ENCODE measurements around the gene VWA1. TPM values are rescaled to one million over a fixed set of nuclear protein-coding genes. Genes with fewer than 3 reads are reported as not detected.

Gene VWA1
- total and polyA plus RNA-seq, 4 donors, result 18.3 to 81.3 (median 32.2) TPM

DNA sequence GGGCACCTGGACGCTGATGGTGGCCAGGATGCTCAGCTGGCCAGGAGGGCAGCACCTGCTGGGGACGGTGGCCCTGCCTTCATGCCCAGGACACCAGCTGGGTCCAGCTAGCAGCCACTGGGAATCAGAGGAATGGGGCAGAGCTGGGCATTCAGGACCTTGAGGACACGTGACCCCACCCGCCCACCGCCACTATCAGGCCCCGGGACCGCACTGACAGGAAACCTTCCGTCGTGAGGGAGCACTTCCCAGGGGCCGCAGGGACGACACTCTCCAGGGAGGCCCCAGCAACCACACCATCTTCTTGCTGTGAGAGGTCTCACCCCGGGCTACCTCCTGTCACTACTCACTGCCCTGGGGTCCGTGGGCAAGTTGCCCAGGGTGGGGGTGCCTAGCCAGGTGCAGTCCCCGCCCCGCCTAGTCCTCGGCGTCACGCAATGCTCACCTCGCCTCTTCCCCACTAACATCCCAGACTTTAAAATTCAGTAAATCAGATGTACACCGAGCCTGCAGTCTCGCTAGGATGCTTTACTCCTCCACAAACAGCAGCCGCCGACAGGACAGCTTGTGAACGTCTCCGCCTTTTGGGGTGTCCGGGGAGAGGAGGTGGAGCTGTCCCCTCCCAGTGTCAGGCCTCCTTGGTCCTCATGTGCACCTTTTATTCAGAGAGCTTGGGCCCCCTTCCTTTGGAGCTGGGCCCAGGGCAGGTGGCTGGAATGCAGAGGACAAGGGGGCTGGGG lies 4.9 kb downstream of the VWA1 start:
- Histone ChIP-seq H3K9me3 (ENCODE audit: control insufficient read depth in 4 of 4, low read length in 3 of 4) (no peaks in the 10 kb centered on the region), H3K27me3 (ENCODE audit: control insufficient read depth in 4 of 4, insufficient read depth in 4 of 4, low read length in 3 of 4) (no peaks in the 10 kb centered on the region), H3K27ac (ENCODE audit: low read depth in 1 of 2, low read length in 2 of 2) (no peak overlapping the region), H3K36me3 (ENCODE audit: control insufficient read depth in 4 of 4, insufficient read depth in 3 of 4, low read depth in 1 of 4, low read length in 3 of 4) (peaks cover 0 to 3% (median 0%) of the 10 kb centered on the region in 4 donors), H3K4me3 (ENCODE audit: low read depth in 1 of 3, low read length in 3 of 3) (no peak overlapping the region), H3K9ac (ENCODE audit: low read depth in 1 of 2, low read length in 2 of 2) (no peak overlapping the region), H3K4me1 (ENCODE audit: control insufficient read depth in 4 of 4, insufficient read depth in 4 of 4, low read length in 3 of 4) (peaks cover 18 to 49% (median 35%) of the 10 kb centered on the region in 4 donors)
- TF ChIP-seq HNF4G (IDR thresholded peaks at IDR 0.05) (no peak), FOXA2 (IDR thresholded peaks at IDR 0.05) (no peak), RXRA (IDR thresholded peaks at IDR 0.05) (no peak), TAF1 (conservative IDR thresholded peaks at IDR 0.05) (no peak), RAD21 (IDR thresholded peaks at IDR 0.05) (no peak), NR2F2 (IDR thresholded peaks at IDR 0.05) (no peak), JUND (IDR thresholded peaks at IDR 0.05) (no peak)
- TF ChIP-seq, protein P1, sequence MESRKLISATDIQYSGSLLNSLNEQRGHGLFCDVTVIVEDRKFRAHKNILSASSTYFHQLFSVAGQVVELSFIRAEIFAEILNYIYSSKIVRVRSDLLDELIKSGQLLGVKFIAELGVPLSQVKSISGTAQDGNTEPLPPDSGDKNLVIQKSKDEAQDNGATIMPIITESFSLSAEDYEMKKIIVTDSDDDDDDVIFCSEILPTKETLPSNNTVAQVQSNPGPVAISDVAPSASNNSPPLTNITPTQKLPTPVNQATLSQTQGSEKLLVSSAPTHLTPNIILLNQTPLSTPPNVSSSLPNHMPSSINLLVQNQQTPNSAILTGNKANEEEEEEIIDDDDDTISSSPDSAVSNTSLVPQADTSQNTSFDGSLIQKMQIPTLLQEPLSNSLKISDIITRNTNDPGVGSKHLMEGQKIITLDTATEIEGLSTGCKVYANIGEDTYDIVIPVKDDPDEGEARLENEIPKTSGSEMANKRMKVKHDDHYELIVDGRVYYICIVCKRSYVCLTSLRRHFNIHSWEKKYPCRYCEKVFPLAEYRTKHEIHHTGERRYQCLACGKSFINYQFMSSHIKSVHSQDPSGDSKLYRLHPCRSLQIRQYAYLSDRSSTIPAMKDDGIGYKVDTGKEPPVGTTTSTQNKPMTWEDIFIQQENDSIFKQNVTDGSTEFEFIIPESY (IDR thresholded peaks at IDR 0.05), result no peak
- TF ChIP-seq, protein P2, sequence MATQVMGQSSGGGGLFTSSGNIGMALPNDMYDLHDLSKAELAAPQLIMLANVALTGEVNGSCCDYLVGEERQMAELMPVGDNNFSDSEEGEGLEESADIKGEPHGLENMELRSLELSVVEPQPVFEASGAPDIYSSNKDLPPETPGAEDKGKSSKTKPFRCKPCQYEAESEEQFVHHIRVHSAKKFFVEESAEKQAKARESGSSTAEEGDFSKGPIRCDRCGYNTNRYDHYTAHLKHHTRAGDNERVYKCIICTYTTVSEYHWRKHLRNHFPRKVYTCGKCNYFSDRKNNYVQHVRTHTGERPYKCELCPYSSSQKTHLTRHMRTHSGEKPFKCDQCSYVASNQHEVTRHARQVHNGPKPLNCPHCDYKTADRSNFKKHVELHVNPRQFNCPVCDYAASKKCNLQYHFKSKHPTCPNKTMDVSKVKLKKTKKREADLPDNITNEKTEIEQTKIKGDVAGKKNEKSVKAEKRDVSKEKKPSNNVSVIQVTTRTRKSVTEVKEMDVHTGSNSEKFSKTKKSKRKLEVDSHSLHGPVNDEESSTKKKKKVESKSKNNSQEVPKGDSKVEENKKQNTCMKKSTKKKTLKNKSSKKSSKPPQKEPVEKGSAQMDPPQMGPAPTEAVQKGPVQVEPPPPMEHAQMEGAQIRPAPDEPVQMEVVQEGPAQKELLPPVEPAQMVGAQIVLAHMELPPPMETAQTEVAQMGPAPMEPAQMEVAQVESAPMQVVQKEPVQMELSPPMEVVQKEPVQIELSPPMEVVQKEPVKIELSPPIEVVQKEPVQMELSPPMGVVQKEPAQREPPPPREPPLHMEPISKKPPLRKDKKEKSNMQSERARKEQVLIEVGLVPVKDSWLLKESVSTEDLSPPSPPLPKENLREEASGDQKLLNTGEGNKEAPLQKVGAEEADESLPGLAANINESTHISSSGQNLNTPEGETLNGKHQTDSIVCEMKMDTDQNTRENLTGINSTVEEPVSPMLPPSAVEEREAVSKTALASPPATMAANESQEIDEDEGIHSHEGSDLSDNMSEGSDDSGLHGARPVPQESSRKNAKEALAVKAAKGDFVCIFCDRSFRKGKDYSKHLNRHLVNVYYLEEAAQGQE (IDR thresholded peaks at IDR 0.05), result no peak
- 81% methylated on average over 26 of the region's 26 CpGs for WGBS
- no peak for DNase-seq (ENCODE audit: low spot score)

- whole genome bisulfite sequencing, result 40% methylated on average over 29 of the region's 29 CpGs
- no peaks in the 10 kb centered on the region for H3K27me3 ChIP-seq (ENCODE audit: control insufficient read depth in 4 of 4, insufficient read depth in 4 of 4, low read length in 3 of 4)
- H3K9ac ChIP-seq (ENCODE audit: low read depth in 1 of 2, low read length in 2 of 2), result no peak overlapping the region
- no peak overlapping the region for H3K27ac ChIP-seq (ENCODE audit: low read depth in 1 of 2, low read length in 2 of 2)
- H3K9me3 ChIP-seq (ENCODE audit: control insufficient read depth in 4 of 4, low read length in 3 of 4), result no peaks in the 10 kb centered on the region
- DNase-seq (ENCODE audit: low spot score), result peak; percentile 71
- no peak overlapping the region for H3K4me3 ChIP-seq (ENCODE audit: low read depth in 1 of 3, low read length in 3 of 3)
- peaks cover 0 to 3% (median 0%) of the 10 kb centered on the region in 4 donors for H3K36me3 ChIP-seq (ENCODE audit: control insufficient read depth in 4 of 4, insufficient read depth in 3 of 4, low read depth in 1 of 4, low read length in 3 of 4)
- H3K4me1 ChIP-seq (ENCODE audit: control insufficient read depth in 4 of 4, insufficient read depth in 4 of 4, low read length in 3 of 4), result peaks cover 16 to 44% (median 32%) of the 10 kb centered on the region in 4 donors
- TF ChIP-seq RXRA (IDR thresholded peaks at IDR 0.05) (peak in 1 of 2 donors; percentile 57), JUND (IDR thresholded peaks at IDR 0.05) (no peak), YY1 (IDR thresholded peaks at IDR 0.05) (no peak), RAD21 (IDR thresholded peaks at IDR 0.05) (peak; percentile 77 to 91), FOXA1 (IDR thresholded peaks at IDR 0.05) (no peak)
- TF ChIP-seq, protein P3, sequence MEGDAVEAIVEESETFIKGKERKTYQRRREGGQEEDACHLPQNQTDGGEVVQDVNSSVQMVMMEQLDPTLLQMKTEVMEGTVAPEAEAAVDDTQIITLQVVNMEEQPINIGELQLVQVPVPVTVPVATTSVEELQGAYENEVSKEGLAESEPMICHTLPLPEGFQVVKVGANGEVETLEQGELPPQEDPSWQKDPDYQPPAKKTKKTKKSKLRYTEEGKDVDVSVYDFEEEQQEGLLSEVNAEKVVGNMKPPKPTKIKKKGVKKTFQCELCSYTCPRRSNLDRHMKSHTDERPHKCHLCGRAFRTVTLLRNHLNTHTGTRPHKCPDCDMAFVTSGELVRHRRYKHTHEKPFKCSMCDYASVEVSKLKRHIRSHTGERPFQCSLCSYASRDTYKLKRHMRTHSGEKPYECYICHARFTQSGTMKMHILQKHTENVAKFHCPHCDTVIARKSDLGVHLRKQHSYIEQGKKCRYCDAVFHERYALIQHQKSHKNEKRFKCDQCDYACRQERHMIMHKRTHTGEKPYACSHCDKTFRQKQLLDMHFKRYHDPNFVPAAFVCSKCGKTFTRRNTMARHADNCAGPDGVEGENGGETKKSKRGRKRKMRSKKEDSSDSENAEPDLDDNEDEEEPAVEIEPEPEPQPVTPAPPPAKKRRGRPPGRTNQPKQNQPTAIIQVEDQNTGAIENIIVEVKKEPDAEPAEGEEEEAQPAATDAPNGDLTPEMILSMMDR (IDR thresholded peaks at IDR 0.05; ENCODE audit: low read depth, low read length, missing input control), result peak; percentile 79
These were observed 5.8 kb downstream of the VWA1 start for GRCh38 chr1:1441002-1441888.

All from liver (tissue), 9 donors.